Activated gamma-delta T cell treated with anti-CD3 and anti-CD28 coated beads, Interleukin-2, amount 50 U/mL, for 16 hours (primary cell): Measurements from ENCODE around the gene RICTOR.
"Not testable (repeated sequence)": the region's sequence is repeated elsewhere in the genome, so short reads cannot be mapped to it uniquely, and the experiment has no call there.

Experiments
- DNase-seq: peaks from one replicate; pipeline ENCODE4 v3.0.0-alpha.2; 2020; ENCODE audit warnings: low read depth

RICTOR gene

GRCh38 chr5:39013938-39014337 is 60.3 kb downstream of the RICTOR start:
- no peak for DNase-seq

GRCh38 chr5:39010958-39011357 is 63.2 kb downstream of the RICTOR start:
- DNase-seq = not testable (repeated sequence)

- DNase-seq = no peak
Observed at GRCh38 chr5:39009981-39010380, 64.2 kb downstream of the RICTOR start.

- DNase-seq = no peak
Observed at GRCh38 chr5:39009280-39009679, 64.9 kb downstream of the RICTOR start.

- no peak for DNase-seq
Observed at GRCh38 chr5:39006650-39007049, 67.5 kb downstream of the RICTOR start.

GRCh38 chr5:39005566-39006232 is 68.5 kb downstream of the RICTOR start:
- DNase-seq = no peak

- no peak for DNase-seq
Observed at GRCh38 chr5:39001683-39002082, 72.5 kb downstream of the RICTOR start.

- no peak for DNase-seq
Observed at GRCh38 chr5:38999037-38999436, 75.2 kb downstream of the RICTOR start.

- no peak for DNase-seq
Observed at GRCh38 chr5:38997591-38997990, 76.6 kb downstream of the RICTOR start.

- DNase-seq = no peak
Observed at GRCh38 chr5:38996123-38996522, 78.1 kb downstream of the RICTOR start.

GRCh38 chr5:38994324-38994927 is 79.8 kb downstream of the RICTOR start:
- no peak for DNase-seq

GRCh38 chr5:38989974-38990719 is 84.1 kb downstream of the RICTOR start:
- not testable (repeated sequence) for DNase-seq

- no peak for DNase-seq
Observed at GRCh38 chr5:38985909-38986452, 88.2 kb downstream of the RICTOR start.

- DNase-seq = no peak
Observed at GRCh38 chr5:38979535-38979934, 94.7 kb downstream of the RICTOR start.

GRCh38 chr5:38978036-38978435 is 96.2 kb downstream of the RICTOR start:
- DNase-seq = no peak

GRCh38 chr5:38968665-38969064 is 105.5 kb downstream of the RICTOR start:
- DNase-seq = no peak

GRCh38 chr5:38961691-38962090 is 112.5 kb downstream of the RICTOR start:
- DNase-seq = no peak

GRCh38 chr5:38953426-38954012 is 120.7 kb downstream of the RICTOR start:
- DNase-seq = no peak

- DNase-seq = no peak
Observed at GRCh38 chr5:38948501-38948900, 125.7 kb downstream of the RICTOR start.

GRCh38 chr5:38944282-38944681 is 129.9 kb downstream of the RICTOR start:
- DNase-seq = no peak

GRCh38 chr5:38941912-38942311 is 132.3 kb downstream of the RICTOR start:
- no peak for DNase-seq

GRCh38 chr5:38940230-38940858 is 133.9 kb downstream of the RICTOR start:
- DNase-seq = no peak
